ENCODE measurements around the gene KIAA0825. TPM values are rescaled to one million over a fixed set of nuclear protein-coding genes. Genes with fewer than 3 reads are reported as not detected.

Gene KIAA0825
- total RNA-seq, 4 donors from 2014 or later: 4.7 to 5.8 (median 5.0) TPM

DNA sequence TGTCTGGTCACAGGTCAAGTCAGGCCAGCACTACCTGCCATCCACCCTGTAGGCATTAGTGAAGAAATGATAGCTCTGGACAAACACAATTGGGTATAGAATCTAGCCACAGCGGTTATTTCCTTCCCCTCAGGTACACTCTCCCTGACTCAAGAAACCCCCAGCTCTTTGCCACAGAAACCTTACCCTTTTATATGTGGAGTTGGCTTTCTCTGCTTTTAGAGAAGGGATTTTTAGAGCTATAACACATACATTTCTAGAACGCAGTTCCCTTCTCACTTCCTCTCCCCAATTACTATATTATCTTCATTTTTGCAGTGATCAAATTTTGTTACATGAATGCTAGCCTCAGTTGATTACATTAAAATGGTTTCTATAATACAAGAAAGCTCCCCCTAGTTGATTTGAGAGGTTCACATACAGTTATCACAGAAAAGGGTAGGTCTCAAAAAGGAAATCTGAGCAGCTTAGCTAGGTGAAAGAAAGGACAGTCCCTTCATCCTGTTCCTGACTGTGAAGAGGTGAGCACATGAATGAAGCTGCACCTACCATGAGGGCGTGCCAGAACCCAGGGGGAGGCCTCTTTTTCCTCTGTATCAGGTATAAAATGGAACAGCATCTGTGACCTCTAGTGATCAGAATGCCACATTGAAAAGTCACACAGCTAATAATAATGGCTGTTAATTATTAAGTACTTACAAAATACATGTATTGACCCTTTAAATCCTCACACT, 425.6 kb downstream of the KIAA0825 start:
- TF ChIP-seq, protein P1, sequence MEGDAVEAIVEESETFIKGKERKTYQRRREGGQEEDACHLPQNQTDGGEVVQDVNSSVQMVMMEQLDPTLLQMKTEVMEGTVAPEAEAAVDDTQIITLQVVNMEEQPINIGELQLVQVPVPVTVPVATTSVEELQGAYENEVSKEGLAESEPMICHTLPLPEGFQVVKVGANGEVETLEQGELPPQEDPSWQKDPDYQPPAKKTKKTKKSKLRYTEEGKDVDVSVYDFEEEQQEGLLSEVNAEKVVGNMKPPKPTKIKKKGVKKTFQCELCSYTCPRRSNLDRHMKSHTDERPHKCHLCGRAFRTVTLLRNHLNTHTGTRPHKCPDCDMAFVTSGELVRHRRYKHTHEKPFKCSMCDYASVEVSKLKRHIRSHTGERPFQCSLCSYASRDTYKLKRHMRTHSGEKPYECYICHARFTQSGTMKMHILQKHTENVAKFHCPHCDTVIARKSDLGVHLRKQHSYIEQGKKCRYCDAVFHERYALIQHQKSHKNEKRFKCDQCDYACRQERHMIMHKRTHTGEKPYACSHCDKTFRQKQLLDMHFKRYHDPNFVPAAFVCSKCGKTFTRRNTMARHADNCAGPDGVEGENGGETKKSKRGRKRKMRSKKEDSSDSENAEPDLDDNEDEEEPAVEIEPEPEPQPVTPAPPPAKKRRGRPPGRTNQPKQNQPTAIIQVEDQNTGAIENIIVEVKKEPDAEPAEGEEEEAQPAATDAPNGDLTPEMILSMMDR (IDR thresholded peaks at IDR 0.05; ENCODE audit: low read depth): no peak

DNA sequence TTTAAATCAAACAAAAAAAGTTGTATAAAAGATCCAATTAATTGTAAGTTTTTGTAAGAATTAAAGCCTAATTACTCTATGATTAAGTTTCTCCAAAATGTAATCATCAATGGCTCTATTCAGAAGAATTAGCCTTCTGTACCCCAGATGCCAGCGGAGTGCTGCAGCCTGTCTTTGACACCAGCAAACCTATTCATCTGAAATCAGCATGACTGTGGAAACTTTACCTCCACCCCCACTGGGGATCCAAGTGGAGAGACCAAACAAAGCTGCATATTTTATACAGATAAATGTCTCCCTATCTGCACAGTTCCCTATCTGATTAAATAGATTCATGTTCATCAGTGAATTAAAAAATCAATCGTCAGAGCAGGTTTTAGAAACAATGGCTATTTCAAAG, 426.8 kb downstream of the KIAA0825 start:
- TF ChIP-seq, protein P1 (IDR thresholded peaks at IDR 0.05; ENCODE audit: low read depth): no peak

DNA sequence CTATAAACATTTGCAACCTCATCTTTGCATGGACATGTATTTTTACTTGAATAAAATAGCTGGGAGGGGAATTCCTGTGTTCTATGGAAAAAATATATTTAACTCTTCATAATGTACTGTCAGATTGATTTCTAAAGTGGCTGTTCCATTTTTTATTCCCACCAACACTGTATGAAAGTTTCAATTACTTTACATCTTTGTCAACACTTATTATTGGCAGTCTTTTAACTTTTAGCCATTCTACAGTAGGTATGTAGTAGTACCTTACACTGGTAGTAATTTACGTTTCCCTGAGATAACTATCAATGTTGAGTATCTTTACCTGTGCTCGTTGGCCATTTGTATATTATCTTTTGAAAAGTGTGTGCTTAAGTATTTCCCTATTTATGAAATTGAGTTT, 429.7 kb downstream of the KIAA0825 start:
- TF ChIP-seq, protein P1 (IDR thresholded peaks at IDR 0.05; ENCODE audit: low read depth): no peak

DNA sequence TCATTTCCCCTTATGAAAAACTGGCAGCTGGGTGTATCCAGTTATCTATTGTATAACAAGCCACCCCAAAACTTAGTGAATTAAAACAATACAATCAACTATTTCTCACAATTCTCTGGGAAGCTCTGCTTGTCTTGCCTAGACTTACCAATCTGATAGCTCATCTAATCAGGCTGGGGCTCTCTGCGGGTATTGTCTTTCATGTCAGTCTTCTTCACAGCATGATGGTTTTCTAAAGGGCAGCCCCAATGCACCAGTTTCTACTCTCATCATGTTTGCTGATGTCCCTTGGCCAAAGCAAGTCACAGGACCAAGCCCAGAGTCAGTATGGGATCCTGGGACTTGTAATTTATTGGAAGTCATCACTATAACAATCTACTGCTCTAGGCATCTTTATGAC, 433.5 kb downstream of the KIAA0825 start:
- TF ChIP-seq, protein P1 (IDR thresholded peaks at IDR 0.05; ENCODE audit: low read depth): no peak

DNA sequence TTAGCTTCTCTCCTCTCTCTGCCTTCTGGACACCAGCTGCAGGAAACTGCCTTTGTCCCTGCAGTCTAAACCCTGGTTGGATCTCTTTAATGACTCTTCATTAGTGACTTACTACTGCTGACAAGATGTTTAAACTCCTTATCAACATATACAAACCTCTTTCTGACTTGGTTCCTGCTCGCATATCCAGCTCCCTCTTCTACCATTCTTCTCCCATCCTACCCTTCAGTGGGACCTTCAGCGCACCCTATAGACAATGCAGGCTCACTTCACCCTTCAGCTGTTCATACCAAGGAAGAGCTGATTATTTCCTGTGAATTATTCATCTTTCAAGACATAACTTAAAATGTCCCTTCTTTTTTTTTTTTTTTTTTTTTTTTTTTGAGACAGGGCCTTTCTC, 436.5 kb downstream of the KIAA0825 start:
- TF ChIP-seq, protein P1 (IDR thresholded peaks at IDR 0.05; ENCODE audit: low read depth): no peak

DNA sequence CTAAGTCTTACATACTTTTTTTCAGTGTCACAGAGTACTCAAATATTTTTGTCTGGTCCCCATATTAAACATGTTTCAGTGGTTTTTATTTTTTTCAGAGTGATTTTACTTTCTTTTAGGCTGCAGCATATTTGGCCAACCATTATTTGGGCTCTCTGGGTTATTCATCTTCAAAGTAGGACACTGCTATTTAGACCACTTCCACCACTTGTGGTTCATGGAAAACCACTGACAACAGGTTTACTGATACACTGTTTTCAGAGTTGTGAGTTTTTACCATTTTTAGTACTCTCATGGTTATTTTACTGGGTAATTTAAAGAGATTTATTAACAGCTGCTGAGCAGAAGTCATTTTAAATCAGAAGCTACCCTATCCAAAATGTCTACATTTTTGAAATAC, 437.6 kb downstream of the KIAA0825 start:
- TF ChIP-seq, protein P1 (IDR thresholded peaks at IDR 0.05; ENCODE audit: low read depth): no peak

DNA sequence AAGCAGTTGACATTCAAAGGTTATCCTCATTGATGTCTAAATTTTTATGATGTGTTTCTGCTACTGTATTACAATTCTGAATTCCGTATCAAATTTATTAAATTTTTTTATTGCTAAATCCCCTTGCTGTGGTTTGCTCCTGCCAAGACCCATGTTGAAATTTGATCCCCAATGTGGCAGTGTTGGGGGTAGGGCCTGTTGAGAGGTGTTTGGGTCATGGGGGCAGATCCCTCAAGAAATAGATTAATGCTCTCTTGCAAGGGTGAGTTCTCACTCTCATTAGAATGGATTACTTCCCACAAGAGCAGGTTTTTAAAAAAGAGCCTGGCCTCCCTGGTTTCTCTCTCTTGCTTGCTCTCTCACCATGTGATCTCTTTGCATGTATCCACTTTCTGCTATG, 442.5 kb downstream of the KIAA0825 start:
- TF ChIP-seq, protein P1 (IDR thresholded peaks at IDR 0.05; ENCODE audit: low read depth): no peak

Data from subcutaneous adipose tissue (tissue), 4 donors.